C1 segment of cervical spinal cord (tissue), 14 donors: ENCODE measurements around the gene TNFRSF11A.

Source experiments
- DNase-seq, 14 donors: peaks; one replicate each; lab custom pipeline; 2025; lab: John Stamatoyannopoulos, UW

TNFRSF11A gene

DNA sequence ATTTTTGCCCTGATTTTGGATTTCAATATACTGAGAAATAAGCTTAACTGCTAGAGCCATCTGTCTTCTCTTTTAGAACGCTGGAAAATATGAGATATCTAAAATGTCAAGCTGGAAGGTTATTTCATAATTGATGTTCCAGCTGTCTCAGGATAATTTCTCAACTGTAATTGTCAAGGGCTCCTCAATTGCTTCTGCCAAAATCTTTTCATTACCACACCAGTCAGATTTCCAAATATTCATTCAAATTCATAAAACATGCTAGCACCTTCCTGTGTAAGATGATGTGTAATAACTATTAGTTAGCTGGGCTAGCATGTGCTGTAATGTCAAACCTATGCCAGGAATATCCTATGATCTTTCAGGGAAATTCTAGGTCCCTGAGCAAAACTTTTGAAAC lies 88.1 kb downstream of the TNFRSF11A start:
- no peak for DNase-seq

DNA sequence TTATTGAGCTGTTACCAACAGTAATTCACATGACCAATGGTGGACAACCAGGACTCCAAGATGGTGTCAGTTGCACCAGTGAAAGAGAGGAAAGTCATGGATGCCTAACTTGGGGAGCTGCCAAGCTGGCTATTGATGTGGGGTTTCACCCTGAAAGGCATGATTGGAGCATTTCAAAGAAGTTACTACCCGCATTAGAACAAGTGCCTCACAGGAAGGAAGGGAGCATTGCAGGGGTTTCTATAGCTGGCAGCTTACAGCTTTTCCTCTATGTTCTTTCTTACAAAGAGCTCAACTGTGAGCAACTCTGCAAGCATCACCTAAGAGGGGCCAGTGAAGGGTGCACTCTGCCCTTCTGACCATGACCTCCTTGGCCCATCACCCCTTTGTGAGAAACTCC lies 93.1 kb downstream of the TNFRSF11A start:
- no peak for DNase-seq

DNA sequence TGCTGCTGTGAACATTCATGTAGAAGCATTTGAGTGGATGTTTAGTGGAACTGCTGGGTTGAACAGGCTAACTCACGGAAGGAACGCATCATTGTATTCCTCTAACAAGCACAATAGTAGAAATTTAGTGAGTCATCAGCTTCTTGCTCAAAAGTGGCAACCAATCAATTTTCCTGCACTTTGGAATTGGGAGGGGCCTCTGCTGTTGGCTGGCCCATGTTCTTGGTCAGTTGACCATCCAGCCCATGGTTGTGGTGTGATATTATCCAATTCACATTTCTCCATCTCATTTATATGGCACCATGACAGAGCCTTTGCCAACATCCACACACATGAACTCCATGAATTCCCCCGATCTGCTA lies 95.0 kb downstream of the TNFRSF11A start:
- no peak for DNase-seq

DNA sequence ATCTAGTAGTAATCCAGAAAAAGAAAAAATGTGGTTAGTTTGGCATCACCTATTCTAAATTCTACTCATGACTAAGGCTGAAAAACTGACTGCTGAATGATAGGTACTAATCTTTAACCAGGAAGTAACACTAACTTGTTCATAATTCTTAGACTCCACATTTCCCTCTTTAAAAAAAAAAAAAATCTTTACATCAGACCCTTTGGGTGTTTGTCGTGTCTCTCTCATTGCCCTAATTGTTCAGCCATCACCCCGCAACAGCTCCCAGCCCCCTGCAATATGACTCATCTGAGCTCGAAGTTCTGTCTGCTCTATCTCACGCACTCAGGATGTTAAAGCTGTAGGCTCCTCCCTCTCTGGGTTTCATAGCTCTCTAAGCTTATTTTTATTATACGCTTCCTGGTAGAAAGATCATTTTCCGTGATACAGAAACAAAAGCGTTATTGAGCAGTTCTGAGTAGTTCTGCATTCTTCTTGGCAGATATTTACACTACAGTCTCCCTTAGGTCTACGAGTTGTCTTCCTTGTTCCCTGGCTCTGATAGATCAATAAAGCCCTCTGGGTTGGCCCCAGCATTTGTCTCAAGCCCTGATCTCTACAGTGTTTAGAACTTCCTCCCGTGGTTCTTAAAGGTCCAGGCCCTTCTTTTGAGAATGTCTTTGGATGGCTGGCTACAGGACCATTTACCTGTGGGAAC lies 95.6 kb downstream of the TNFRSF11A start:
- DNase-seq: no peak

DNA sequence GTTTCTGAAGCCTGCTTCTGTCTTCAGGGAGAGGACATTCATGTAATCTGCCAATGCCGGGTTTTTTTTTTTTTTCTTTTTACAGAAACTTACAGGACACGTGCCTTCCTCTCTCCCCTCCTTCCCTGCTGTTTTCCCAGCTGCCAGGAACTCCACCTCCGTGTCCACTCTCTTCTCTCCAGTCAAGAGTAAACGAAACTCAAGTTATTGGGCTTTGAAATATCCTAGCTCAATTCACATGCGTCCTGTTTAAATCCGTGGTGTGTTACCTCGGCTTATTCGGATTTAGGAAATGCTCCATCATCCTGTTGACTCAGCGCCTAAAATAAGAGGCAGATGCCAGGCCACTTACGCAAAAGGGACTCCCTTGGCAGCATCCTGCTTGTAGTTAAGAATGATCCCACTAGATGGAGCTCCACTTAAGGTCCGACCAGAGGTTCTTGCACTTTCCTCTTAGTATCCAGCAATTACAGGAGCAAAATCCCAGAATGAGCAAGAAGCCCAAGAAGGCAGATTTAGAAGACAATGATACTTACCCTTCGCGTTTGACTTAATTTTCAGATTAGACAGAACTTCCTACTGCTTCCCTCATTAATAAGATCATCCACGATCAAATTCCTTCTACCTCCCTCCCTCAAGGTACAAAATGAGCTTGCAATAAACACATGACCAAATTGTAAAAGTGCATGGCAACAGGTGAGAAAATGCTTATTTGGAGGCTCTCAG lies 100.5 kb downstream of the TNFRSF11A start:
- DNase-seq: peak in 12 of 14 donors; percentile 16 to 90 (median 61)

DNA sequence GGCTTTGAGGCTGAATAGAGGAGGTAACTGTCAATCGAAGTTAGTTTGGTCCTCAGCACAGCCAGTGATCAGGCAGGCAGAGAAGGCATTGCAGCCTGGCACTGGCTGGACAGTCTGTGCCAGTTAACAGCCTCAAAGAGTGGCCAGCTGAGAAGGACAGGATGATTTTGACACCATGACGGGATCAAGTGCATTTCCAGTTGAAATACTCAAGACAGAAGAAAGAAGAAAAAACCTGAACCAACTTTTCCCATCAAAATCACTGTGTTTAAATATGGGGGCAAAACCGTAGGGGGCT lies 101.0 kb downstream of the TNFRSF11A start:
- DNase-seq: no peak

DNA sequence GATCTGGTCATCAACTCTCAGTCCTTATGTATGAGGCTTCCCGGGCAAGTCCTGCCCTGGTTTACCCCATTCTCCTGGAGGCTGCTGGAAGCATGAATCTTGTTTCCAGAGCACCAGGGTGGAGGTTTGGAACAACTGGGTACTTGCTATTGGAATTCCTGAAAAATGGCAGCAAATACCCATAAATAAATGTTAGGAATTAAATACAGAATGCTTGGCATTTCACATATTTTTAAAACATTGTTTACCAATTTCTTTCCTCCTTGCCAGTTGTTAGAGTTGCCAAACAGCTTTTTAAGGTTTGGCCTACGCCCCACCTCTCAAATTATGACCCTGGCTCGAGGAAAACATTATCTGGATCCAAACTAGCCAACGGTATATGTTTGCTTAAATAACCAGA lies 107.1 kb downstream of the TNFRSF11A start:
- DNase-seq: no peak

DNA sequence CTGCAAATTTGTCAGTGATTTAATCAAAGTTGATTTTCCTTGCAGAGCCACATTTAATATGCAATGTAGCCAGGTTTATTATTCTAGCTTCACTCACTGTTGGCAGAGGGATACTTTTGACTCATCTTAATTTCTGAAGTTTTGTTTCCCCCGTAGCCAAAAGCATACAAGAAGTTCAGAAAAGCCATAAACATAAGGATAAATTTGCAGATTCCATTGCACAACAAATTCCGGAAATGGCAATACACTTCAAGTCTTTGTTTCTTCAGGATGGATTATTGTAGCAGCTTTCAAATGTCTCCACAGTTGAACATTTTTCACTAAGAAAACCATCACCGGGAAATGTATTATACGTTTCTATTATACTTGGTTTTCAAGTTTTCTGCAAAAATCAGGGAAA lies 109.7 kb downstream of the TNFRSF11A start:
- no peak for DNase-seq

DNA sequence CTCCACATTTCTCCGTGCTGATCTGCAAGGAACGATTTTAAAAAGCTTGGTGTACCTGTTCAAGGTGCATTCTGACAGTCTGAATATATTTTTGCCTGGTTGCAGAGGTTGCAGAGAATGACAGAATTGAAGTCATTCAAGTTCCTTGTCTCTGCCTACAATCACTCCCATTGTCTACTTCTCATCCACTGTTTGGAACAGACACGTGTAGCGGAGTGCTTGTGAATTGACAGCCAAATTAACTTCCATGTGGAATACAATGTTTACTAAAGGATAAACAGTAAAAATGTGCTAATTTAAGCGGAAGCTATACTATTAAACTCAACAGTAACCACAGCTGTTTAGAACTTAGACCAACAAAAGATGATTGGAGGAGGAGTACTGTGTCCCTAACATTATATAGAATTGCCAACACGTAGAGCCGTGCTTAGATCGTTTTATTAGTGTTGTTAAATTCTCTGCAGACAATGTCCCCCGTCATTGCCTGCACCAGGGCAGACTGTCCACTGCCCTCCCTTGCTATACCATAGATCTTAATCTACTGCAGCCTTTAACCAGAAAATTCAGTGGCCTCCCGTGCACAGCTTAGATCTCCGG lies 110.4 kb downstream of the TNFRSF11A start:
- no peak for DNase-seq

DNA sequence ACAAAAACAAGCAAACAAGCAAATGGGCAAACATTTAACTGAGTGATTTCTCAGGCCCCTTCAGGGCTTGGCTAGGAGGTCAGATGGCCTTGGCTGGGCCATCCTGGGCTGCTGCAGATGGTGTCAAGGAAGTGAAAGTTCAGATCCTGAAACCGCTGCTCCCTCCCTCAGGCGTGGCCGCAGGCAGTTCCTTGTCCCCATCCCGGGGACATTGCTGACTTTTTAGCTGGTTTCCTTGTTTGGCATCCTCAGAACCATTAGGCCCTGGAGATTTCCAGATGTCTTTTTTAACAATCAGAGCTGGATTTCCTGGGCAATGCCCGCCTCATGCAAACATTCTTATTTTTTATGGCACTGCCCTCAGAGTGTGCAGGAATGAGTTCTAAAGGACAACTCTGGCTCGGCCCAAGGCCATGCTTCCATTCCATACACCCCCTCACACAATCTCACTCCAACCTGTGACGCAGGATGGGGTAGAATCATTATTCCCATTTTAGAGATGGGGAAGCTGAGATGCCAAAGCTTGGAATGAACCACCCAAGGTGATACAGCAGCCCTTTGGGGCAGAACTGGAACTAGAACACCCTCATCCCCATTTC lies 111.6 kb downstream of the TNFRSF11A start:
- DNase-seq: peak in 1 of 14 donors; percentile 1

DNA sequence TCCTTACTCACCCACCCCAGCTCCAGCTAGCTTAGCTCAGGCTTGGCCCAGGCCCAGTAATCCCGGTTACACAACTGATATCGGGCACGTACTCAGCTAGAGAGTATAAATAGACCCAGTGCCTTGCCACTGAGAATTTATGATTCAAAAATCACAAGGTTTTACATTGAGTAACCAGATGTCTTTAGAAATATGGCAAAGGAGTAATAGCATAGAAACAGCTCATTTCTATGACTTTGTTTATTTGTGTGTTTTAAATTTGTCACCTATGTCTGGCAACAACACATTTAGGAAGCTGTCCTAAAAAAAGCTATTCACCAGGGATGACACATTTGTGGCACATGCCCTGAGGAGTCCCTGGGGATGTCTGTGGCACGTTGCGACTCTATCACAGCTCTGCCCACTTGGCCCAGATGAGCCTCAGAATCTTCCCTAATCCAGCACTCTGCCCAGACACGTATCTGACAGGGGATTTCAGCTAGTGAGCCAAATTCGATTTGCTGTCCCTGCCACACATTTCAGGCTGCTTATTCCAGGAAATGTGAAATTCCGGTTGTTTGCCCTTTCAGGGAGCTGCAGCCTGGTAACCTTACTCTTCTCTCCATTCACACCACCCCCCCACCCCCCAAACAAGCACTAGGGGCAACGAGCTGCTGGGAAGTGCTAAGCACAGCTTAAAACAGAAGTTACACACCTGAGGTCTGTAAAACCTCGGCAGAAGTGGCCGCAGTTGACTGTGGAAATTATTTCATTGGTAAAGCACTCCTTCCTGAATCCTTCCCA lies 112.3 kb downstream of the TNFRSF11A start:
- peak in 1 of 14 donors; percentile 21 for DNase-seq

DNA sequence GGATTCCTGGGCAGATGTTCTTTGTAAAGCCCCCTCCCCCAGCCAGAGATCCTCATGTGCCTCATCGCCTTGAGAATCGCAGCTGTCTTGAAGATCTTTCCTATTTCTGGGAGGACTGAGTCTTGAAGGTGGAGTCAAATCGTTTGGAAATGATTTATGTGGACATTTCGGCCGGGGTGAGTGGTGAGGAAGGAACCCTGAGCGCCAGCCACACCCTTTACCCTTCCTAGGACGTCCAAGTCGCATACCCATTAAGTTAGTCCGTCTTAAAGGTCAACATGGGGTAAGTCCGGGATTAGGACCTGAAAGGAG lies 112.9 kb downstream of the TNFRSF11A start:
- no peak for DNase-seq

DNA sequence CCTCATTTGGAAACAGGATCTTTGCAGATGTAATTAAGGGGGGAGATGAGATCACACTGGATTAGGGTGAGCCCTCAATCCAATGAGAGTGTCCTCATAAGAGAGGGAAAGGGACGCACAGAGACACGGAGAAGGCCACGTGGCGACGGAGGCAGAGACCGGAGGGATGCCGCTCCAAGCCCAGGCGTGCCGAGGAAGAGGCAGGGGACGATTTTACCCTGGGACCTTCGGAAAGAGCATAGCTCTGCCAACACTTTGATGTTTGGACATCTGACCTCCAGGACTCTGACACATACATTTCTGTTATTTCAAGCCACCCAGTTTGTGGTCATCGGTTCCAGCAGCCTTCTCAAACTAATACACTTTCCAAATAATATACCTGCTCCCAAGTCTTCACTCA lies 113.3 kb downstream of the TNFRSF11A start:
- no peak for DNase-seq

DNA sequence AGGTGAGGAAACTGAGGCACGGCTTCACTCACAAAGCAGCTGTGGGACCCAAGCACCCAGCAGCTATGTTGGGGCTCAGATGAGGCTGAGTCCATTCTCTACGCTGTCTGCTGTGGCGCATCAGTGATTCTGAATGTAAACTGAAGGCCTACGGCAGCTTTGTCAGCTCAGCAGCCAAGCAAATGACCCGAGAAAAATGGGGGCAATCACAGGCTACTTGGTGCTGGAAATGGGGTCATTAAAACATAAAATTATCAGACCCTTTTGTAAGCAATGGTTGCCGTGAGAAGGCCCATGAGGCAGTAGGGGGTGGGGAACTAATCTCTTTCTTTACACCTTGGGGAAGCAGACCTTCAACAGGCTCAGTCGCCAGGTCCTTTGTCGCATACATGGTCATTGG lies 113.8 kb downstream of the TNFRSF11A start:
- DNase-seq: no peak
